T-helper 2 cell treated with Interferon-gamma antibody and Interleukin-4, amounts not matched to agents 5 μg/mL and 100 μg/mL, for 36 hours (primary cell): ENCODE measurements around the gene SMIM33.
A peak's percentile ranks its signal among the peaks of the same experiment; 100 is the strongest.
"Not testable (repeated sequence)": the region's sequence is repeated elsewhere in the genome, so short reads cannot be mapped to it uniquely, and the experiment has no call there.

Source experiments
- DNase-seq: peaks from one replicate; pipeline ENCODE4 v3.0.0; 2021; ENCODE audit warnings: low spot score
- H3K27ac Mint-ChIP-seq: one replicate; pipeline ENCODE4 v1.8.0; 2021; ENCODE audit warnings: mild to moderate bottlenecking, mixed read lengths
- H3K27me3 Mint-ChIP-seq: one replicate; pipeline ENCODE4 v1.8.0; 2021; ENCODE audit warnings: low read depth, mixed read lengths
- H3K36me3 Mint-ChIP-seq: one replicate; pipeline ENCODE4 v1.8.0; 2021; ENCODE audit warnings: low read depth, mixed read lengths
- H3K4me1 Mint-ChIP-seq: one replicate; pipeline ENCODE4 v1.8.0; 2021; ENCODE audit warnings: low read depth, mixed read lengths
- H3K4me3 Mint-ChIP-seq: one replicate; pipeline ENCODE4 v1.8.0; 2022; ENCODE audit warnings: mild to moderate bottlenecking, moderate library complexity, mixed read lengths
- H3K9me3 Mint-ChIP-seq: one replicate; pipeline ENCODE4 v1.8.0; 2021; ENCODE audit warnings: mixed read lengths

Gene SMIM33

DNA sequence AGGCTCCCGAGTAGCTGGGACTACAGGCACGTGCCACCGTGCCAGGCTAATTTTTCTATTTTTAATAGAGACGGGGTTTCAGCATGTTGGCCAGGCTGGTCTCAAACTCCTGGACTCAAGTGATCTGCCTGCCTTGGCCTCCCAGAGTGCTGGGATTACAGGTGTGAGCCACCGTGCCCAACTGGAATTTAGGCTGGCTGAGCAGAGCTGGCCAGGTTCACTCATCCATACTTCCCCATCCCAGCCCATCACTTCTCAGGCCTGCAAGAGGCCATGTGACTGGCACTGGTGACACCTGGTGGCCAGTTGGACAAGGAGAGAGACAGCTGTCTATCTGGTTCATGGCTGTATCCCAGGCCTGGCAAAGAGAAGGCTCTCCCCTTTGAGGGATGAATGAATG, 42.6 kb downstream of the SMIM33 start:
- not testable (repeated sequence) for H3K36me3 Mint-ChIP-seq, H3K9me3 Mint-ChIP-seq, H3K4me3 Mint-ChIP-seq

DNA sequence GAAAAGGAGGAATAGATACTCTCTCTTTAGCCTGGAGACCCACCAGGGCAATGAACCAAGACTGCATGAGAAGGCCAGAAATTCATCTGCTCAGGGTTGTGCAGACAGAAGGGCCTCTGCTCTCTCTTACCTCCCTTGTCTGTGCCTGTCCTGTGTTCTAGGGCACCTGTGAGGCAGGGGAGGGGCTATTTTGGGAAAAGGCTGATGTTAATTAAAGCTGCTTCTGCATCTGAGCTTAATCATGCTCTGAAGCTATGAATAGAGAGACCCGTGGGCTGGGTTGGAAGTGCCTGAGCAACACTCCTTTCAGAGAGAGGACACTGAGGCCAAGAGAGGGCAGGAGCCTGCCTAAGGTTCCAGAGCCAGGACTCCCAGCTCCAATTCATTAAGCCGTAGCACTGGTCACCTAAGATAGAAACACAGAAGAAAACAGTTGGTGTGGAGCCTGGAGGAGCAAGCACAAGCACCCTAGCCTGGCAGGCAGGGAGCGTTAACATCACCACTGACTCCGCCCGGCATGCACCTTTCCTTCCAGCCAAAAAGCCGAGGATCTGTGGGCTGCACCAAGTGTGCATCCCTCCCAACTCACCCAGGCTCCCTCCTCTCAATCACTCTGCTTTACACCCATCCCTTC, 43.2 kb downstream of the SMIM33 start:
- DNase-seq: no peak
- H3K36me3 Mint-ChIP-seq: peaks cover 3% of the 10 kb centered on the region
- H3K27me3 Mint-ChIP-seq: no peaks in the 10 kb centered on the region
- H3K27ac Mint-ChIP-seq: no peak overlapping the region
- H3K9me3 Mint-ChIP-seq: peaks cover 6% of the 10 kb centered on the region
- no peak overlapping the region for H3K4me3 Mint-ChIP-seq
- H3K4me1 Mint-ChIP-seq: peaks cover 51% of the 10 kb centered on the region

More for the DNA sequence above, 42.6 kb downstream of the SMIM33 start:
- peaks cover 47% of the 10 kb centered on the region for H3K4me1 Mint-ChIP-seq
- H3K27ac Mint-ChIP-seq, H3K27me3 Mint-ChIP-seq: not testable (repeated sequence)
- peak; percentile 64 for DNase-seq

DNA sequence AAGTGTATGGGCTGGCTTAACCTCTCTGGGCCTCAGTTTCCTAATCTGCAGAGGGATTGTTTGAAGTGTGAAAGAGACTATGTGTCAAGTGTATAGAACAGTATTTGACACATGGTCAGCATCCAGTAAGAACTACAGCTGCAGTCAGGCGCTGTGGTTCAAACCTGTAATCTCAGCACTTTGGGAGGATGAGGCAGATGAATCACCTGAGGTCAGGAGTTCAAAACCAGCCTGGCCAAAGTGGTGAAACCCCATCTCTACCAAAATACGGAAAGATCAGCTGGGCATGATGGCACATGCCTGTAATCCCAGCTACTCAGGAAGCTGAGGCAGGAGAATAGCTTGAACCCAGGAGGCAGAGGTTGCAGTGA, 43.7 kb downstream of the SMIM33 start:
- H3K36me3 Mint-ChIP-seq: peaks cover 3% of the 10 kb centered on the region
- peaks cover 51% of the 10 kb centered on the region for H3K4me1 Mint-ChIP-seq
- no peak overlapping the region for H3K27ac Mint-ChIP-seq
- peaks cover 6% of the 10 kb centered on the region for H3K9me3 Mint-ChIP-seq
- no peak for DNase-seq
- H3K27me3 Mint-ChIP-seq: no peaks in the 10 kb centered on the region
- H3K4me3 Mint-ChIP-seq: no peak overlapping the region

DNA sequence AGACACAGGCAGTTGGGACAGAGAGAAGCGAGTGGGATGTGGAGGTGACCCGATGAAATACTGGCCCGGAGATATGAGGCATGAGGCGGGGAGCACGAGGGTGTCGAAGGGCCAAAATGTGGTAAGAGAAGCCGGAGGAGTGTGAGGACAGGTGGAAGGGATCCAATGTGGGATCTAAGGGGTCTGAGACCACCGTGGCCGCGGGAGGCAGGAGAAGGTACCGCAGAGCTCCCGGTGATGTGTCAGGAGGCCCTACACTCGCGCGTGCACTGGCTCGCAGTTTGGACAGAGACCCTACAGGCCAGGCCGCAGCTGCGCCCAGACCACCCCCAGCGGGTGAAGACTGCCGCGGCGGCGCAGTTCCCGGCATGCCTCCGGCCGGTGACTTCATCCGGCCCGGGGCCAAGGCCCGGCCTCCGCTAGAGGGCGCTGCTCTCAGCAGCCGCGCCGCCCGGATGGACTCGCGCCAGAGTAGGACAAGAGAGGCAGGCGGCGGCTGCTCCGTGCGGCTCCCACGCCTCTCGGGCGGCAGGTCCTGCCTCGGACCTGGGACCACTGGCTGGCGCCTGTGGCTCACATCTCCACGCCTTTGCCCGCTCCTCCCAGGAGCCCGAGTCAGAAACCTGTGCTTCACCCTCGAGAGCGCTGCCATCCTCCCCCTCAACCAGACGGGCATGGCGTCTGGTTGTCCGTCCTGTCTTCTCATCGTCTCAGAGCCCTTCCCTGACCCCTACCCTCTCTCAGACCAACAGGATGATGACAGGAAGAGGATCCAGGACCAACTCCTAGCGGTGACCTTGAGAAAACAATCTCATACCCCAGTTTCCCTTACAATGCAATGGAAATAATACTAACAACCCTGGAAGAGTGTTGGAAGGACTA, 47.1 kb downstream of the SMIM33 start:
- Mint-ChIP-seq H3K36me3 (no peaks in the 10 kb centered on the region), H3K27me3 (no peaks in the 10 kb centered on the region), H3K4me1 (peaks cover 28% of the 10 kb centered on the region), H3K9me3 (no peaks in the 10 kb centered on the region), H3K27ac (peak overlapping the region; percentile 96), H3K4me3 (peak overlapping the region; percentile 95)
- peak; percentile 90 for DNase-seq
